ENCODE results near the gene RNF207. TPM values are rescaled to one million over a fixed set of nuclear protein-coding genes. Genes with fewer than 3 reads are reported as not detected.

The RNF207 gene
- total RNA-seq, 1 donor from 2014 or later: 14.1 TPM

- Histone ChIP-seq H3K27ac (ENCODE audit: low read depth, low read length) (no peak overlapping the region), H3K4me1 (ENCODE audit: control insufficient read depth in 3 of 3, insufficient read depth in 3 of 3, low read length in 3 of 3) (peaks cover 12 to 22% (median 14%) of the 10 kb centered on the region in 3 donors), H3K27me3 (ENCODE audit: control insufficient read depth in 3 of 3, insufficient read depth in 3 of 3, low read length in 3 of 3) (peaks cover 10 to 42% (median 17%) of the 10 kb centered on the region in 3 donors), H3K9ac (ENCODE audit: low read depth in 1 of 3, low read length in 3 of 3) (no peak overlapping the region), H3K36me3 (ENCODE audit: control insufficient read depth in 3 of 3, insufficient read depth in 3 of 3, low read length in 3 of 3) (peaks cover 0 to 5% (median 0%) of the 10 kb centered on the region in 3 donors), H3K9me3 (ENCODE audit: control insufficient read depth in 3 of 3, low read length in 3 of 3) (no peaks in the 10 kb centered on the region), H3K4me3 (ENCODE audit: low read length in 3 of 3) (no peak overlapping the region)
Measured at GRCh38 chr1:6257541-6258069, 51.7 kb downstream of the RNF207 start.

- Histone ChIP-seq H3K27me3 (ENCODE audit: control insufficient read depth in 3 of 3, insufficient read depth in 3 of 3, low read length in 3 of 3) (peaks cover 16 to 53% (median 24%) of the 10 kb centered on the region in 3 donors), H3K36me3 (ENCODE audit: control insufficient read depth in 3 of 3, insufficient read depth in 3 of 3, low read length in 3 of 3) (peaks cover 0 to 5% (median 0%) of the 10 kb centered on the region in 3 donors), H3K9ac (ENCODE audit: low read depth in 1 of 3, low read length in 3 of 3) (no peak overlapping the region), H3K4me1 (ENCODE audit: control insufficient read depth in 3 of 3, insufficient read depth in 3 of 3, low read length in 3 of 3) (peaks cover 21 to 31% (median 23%) of the 10 kb centered on the region in 3 donors), H3K9me3 (ENCODE audit: control insufficient read depth in 3 of 3, low read length in 3 of 3) (no peaks in the 10 kb centered on the region), H3K4me3 (ENCODE audit: low read length in 3 of 3) (no peak overlapping the region), H3K27ac (ENCODE audit: low read depth, low read length) (no peak overlapping the region)
Measured at GRCh38 chr1:6258675-6259074, 52.8 kb downstream of the RNF207 start.

DNA sequence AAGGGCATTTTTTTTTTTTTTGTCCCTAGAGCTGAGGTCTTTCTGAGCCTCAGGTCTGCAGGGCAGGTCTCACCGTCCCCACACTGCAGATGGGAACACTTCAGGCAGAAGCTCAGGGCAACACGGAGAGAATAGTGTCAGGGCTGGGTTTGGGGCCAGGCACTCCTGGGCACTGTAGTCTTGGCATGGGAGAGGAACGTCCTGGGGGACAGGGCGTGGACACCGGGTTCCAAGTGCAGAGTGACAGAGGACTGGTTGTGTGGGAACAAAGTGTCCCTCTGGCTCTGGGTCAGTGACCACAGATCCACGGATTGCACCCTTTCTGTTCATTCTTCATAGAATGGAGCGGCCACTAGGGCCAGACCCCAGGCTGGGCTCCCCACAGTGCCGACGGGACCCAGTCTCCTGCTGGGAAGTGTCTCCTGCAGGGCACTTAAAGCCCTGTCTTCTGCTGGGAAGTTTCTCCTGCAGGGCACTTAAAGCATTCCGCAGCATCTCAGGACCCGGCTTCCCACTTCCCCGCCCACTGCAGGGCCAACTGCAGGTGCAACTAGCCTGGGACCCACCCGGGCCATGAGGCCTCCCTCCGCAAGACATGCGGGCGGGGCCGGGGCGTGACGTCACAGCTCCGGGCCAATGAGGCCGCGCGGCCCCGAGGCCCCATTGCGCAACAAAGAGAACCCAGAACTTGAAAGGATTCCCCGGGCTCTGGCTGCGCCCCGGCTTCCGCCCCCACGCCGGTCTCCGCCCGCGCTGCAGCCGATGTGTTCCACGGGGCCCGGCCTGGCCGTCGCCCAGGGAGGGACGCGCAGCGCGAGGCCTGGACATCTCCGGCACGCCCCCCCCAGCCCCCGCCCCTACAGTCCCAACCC lies 53.8 kb downstream of the RNF207 start:
- H3K9me3 ChIP-seq (ENCODE audit: control insufficient read depth in 3 of 3, low read length in 3 of 3): no peaks in the 10 kb centered on the region
- peak overlapping the region in 1 of 3 donors; percentile 25 for H3K9ac ChIP-seq (ENCODE audit: low read depth in 1 of 3, low read length in 3 of 3)
- peaks cover 23 to 37% (median 29%) of the 10 kb centered on the region in 3 donors for H3K4me1 ChIP-seq (ENCODE audit: control insufficient read depth in 3 of 3, insufficient read depth in 3 of 3, low read length in 3 of 3)
- H3K27ac ChIP-seq (ENCODE audit: low read depth, low read length): no peak overlapping the region
- peak overlapping the region in 2 of 3 donors; percentile 5 to 29 for H3K4me3 ChIP-seq (ENCODE audit: low read length in 3 of 3)
- H3K27me3 ChIP-seq (ENCODE audit: control insufficient read depth in 3 of 3, insufficient read depth in 3 of 3, low read length in 3 of 3): peaks cover 18 to 56% (median 29%) of the 10 kb centered on the region in 3 donors
- no peaks in the 10 kb centered on the region for H3K36me3 ChIP-seq (ENCODE audit: control insufficient read depth in 3 of 3, insufficient read depth in 3 of 3, low read length in 3 of 3)

DNA sequence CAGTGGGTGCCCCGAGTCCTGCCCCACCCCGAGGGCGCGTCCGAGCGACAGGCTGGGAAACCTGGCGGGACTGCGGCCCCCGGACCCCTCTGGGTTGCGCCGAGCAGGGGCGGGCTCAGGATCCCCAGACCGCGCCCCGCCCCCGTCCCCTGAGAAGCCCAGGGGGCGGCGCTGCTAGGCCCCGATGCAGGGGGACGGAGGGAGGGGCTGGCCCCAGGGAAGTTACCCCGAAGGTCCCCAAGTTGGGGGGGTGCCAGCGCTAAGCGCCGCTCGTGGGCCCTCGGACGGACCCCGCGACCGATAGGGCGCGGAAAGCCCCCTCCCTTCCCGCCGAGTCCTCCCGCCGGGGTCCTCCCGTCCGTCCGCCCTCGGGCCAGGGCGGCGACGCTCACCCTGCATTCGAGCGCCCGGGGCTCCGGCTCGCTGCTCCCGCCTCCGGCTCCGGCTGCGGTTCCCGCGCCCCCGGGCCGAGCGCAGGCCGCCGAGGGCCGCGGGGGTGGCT lies 54.6 kb downstream of the RNF207 start:
- Histone ChIP-seq H3K4me3 (ENCODE audit: low read length in 3 of 3) (peak overlapping the region in 1 of 3 donors; percentile 27), H3K27ac (ENCODE audit: low read depth, low read length) (no peak overlapping the region), H3K36me3 (ENCODE audit: control insufficient read depth in 3 of 3, insufficient read depth in 3 of 3, low read length in 3 of 3) (no peaks in the 10 kb centered on the region), H3K4me1 (ENCODE audit: control insufficient read depth in 3 of 3, insufficient read depth in 3 of 3, low read length in 3 of 3) (peaks cover 23 to 37% (median 29%) of the 10 kb centered on the region in 3 donors), H3K27me3 (ENCODE audit: control insufficient read depth in 3 of 3, insufficient read depth in 3 of 3, low read length in 3 of 3) (peaks cover 18 to 62% (median 27%) of the 10 kb centered on the region in 3 donors), H3K9me3 (ENCODE audit: control insufficient read depth in 3 of 3, low read length in 3 of 3) (no peaks in the 10 kb centered on the region), H3K9ac (ENCODE audit: low read depth in 1 of 3, low read length in 3 of 3) (no peak overlapping the region)

- H3K9ac ChIP-seq (ENCODE audit: low read depth in 1 of 3, low read length in 3 of 3): no peak within 1 kb of the TSS
- no peaks in the 10 kb centered on the region for H3K9me3 ChIP-seq (ENCODE audit: control insufficient read depth in 3 of 3, low read length in 3 of 3)
- no peaks in the 10 kb centered on the region for H3K36me3 ChIP-seq (ENCODE audit: control insufficient read depth in 3 of 3, insufficient read depth in 3 of 3, low read length in 3 of 3)
- peaks cover 18 to 62% (median 27%) of the 10 kb centered on the region in 3 donors for H3K27me3 ChIP-seq (ENCODE audit: control insufficient read depth in 3 of 3, insufficient read depth in 3 of 3, low read length in 3 of 3)
- H3K4me3 ChIP-seq (ENCODE audit: low read length in 3 of 3): peak within 1 kb of the TSS in 2 of 3 donors; percentile 29 to 43
- no peak within 1 kb of the TSS for H3K27ac ChIP-seq (ENCODE audit: low read depth, low read length)
- H3K4me1 ChIP-seq (ENCODE audit: control insufficient read depth in 3 of 3, insufficient read depth in 3 of 3, low read length in 3 of 3): peaks cover 23 to 37% (median 29%) of the 10 kb centered on the region in 3 donors
Measured at GRCh38 chr1:6260961-6261614, 55.2 kb downstream of the RNF207 start, which contains the start of gene GPR153. GPR153 (minus strand) TSS chr1:6261098; CDS start chr1:6254905, 6,193 bp downstream.

DNA sequence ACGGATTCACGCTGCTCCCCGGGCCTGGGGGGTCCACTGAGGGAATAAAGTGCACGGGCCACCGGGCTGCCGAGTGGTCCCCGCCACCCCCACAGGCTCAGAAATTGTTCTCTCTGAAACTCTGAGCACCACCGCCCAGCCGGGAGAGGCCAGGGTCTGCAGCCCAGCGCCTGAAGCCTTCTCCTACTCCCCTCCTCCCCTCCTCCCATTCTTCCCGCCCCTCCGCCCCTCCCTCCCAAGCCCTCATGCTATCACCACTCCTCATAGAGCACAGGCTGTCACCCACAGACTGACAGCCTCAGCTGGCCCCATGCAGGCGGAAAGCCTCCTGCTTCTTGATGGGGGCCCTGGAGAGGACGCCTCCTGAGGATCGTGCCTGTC lies 55.7 kb downstream of the RNF207 start:
- H3K4me1 ChIP-seq (ENCODE audit: control insufficient read depth in 3 of 3, insufficient read depth in 3 of 3, low read length in 3 of 3): peaks cover 23 to 37% (median 29%) of the 10 kb centered on the region in 3 donors
- H3K9me3 ChIP-seq (ENCODE audit: control insufficient read depth in 3 of 3, low read length in 3 of 3): no peaks in the 10 kb centered on the region
- H3K36me3 ChIP-seq (ENCODE audit: control insufficient read depth in 3 of 3, insufficient read depth in 3 of 3, low read length in 3 of 3): no peaks in the 10 kb centered on the region
- peaks cover 18 to 62% (median 27%) of the 10 kb centered on the region in 3 donors for H3K27me3 ChIP-seq (ENCODE audit: control insufficient read depth in 3 of 3, insufficient read depth in 3 of 3, low read length in 3 of 3)
- H3K27ac ChIP-seq (ENCODE audit: low read depth, low read length): no peak overlapping the region
- no peak overlapping the region for H3K9ac ChIP-seq (ENCODE audit: low read depth in 1 of 3, low read length in 3 of 3)
- peak overlapping the region in 1 of 3 donors; percentile 6 for H3K4me3 ChIP-seq (ENCODE audit: low read length in 3 of 3)

- H3K27me3 ChIP-seq (ENCODE audit: control insufficient read depth in 3 of 3, insufficient read depth in 3 of 3, low read length in 3 of 3): peaks cover 15 to 56% (median 27%) of the 10 kb centered on the region in 3 donors
- H3K4me3 ChIP-seq (ENCODE audit: low read length in 3 of 3): no peak overlapping the region
- H3K9ac ChIP-seq (ENCODE audit: low read depth in 1 of 3, low read length in 3 of 3): no peak overlapping the region
- no peaks in the 10 kb centered on the region for H3K36me3 ChIP-seq (ENCODE audit: control insufficient read depth in 3 of 3, insufficient read depth in 3 of 3, low read length in 3 of 3)
- H3K27ac ChIP-seq (ENCODE audit: low read depth, low read length): peak overlapping the region; percentile 64
- H3K9me3 ChIP-seq (ENCODE audit: control insufficient read depth in 3 of 3, low read length in 3 of 3): no peaks in the 10 kb centered on the region
- H3K4me1 ChIP-seq (ENCODE audit: control insufficient read depth in 3 of 3, insufficient read depth in 3 of 3, low read length in 3 of 3): peaks cover 23 to 37% (median 29%) of the 10 kb centered on the region in 3 donors
Measured at GRCh38 chr1:6262555-6263420, 56.9 kb downstream of the RNF207 start.

GRCh38 chr1:6263716-6264115 lies 57.8 kb downstream of the RNF207 start:
- Histone ChIP-seq H3K36me3 (ENCODE audit: control insufficient read depth in 3 of 3, insufficient read depth in 3 of 3, low read length in 3 of 3) (no peaks in the 10 kb centered on the region), H3K9ac (ENCODE audit: low read depth in 1 of 3, low read length in 3 of 3) (no peak overlapping the region), H3K27ac (ENCODE audit: low read depth, low read length) (no peak overlapping the region), H3K4me3 (ENCODE audit: low read length in 3 of 3) (no peak overlapping the region), H3K4me1 (ENCODE audit: control insufficient read depth in 3 of 3, insufficient read depth in 3 of 3, low read length in 3 of 3) (peaks cover 23 to 37% (median 29%) of the 10 kb centered on the region in 3 donors), H3K9me3 (ENCODE audit: control insufficient read depth in 3 of 3, low read length in 3 of 3) (no peaks in the 10 kb centered on the region), H3K27me3 (ENCODE audit: control insufficient read depth in 3 of 3, insufficient read depth in 3 of 3, low read length in 3 of 3) (peaks cover 15 to 52% (median 27%) of the 10 kb centered on the region in 3 donors)

DNA sequence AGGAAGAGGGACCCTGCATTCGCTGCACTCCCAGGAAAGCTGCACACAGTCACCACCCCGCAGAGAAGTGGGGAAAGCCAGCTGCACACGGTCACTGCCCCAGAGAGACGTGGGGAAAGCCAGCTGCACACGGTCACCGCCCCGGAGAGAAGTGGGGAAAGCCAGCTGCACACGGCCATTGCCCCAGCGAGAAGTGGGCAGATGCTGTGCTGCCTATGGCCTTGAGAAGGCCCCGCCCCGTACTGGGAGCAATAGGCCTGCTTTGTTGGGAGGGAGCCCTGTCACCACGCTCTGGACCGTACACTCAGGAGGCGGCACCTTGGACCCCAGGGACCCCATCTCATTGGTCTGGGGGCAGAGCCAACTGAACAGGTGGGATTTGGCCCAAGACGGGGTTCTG lies 59.2 kb downstream of the RNF207 start:
- Histone ChIP-seq H3K27ac (ENCODE audit: low read depth, low read length) (no peak overlapping the region), H3K9ac (ENCODE audit: low read depth in 1 of 3, low read length in 3 of 3) (no peak overlapping the region), H3K9me3 (ENCODE audit: control insufficient read depth in 3 of 3, low read length in 3 of 3) (no peaks in the 10 kb centered on the region), H3K27me3 (ENCODE audit: control insufficient read depth in 3 of 3, insufficient read depth in 3 of 3, low read length in 3 of 3) (peaks cover 12 to 40% (median 21%) of the 10 kb centered on the region in 3 donors), H3K36me3 (ENCODE audit: control insufficient read depth in 3 of 3, insufficient read depth in 3 of 3, low read length in 3 of 3) (no peaks in the 10 kb centered on the region), H3K4me3 (ENCODE audit: low read length in 3 of 3) (no peak overlapping the region), H3K4me1 (ENCODE audit: control insufficient read depth in 3 of 3, insufficient read depth in 3 of 3, low read length in 3 of 3) (peaks cover 18 to 30% (median 26%) of the 10 kb centered on the region in 3 donors)

Measured in skeletal muscle tissue (tissue), 4 donors.